Measurements from ENCODE around the gene B4GALT5.

- TF ChIP-seq CTCF (IDR thresholded peaks at IDR 0.05) (no peak), POLR2A (IDR thresholded peaks at IDR 0.05) (no peak)
Observed at GRCh38 chr20:49589747-49590146, 123.9 kb downstream of the B4GALT5 start.
